HG03108 (cell line): ENCODE data around the gene SCFD2.

Source experiments
- ATAC-seq: cut with Tn5 transposase; IDR thresholded peaks from one replicate; pipeline ENCODE4 v1.9.1; 2021; ENCODE audit warnings: moderate library complexity; ENCODE audit not compliant: unreplicated experiment

The SCFD2 gene

DNA sequence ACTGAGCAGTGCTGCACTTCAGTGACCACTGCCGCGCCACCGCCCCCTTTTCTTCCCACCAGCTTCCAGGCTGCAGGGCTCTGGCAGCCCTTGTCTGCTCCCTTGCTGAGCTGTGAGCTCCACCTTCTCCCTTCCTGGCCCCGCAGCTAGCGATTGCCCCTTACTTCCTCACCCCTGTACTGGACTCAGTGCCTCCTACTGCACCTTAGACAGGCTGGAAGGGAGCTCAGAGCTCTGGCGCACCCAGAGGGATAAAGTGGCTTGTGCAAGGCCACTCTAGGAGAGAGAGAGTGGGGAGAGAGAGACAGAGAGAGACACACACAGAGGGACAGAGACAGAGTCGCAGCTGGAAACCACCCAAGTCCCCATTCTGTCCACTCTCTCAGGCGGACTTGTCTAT lies 497.7 kb downstream of the SCFD2 start:
- ATAC-seq = no peak

- ATAC-seq = no peak
These were observed 498.7 kb downstream of the SCFD2 start for GRCh38 chr4:52867163-52867562.

DNA sequence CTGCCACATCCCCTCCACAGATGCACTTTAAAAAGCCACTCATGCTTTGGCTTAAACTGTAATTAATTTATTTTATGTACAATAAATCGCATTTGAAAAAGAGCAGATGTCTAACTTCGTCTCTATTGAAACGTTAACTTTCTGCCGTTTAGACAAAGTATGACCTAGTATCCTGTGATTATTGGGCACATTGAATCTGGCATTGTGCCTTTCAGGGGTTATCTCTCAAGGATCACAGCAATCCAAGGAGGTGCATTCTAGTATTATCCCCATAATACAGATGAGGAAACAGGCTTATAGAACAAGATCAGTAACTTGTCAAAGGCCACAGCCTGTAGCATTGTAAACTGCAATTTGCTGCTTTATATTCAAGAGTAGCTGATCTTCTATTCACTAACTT lies 499.1 kb downstream of the SCFD2 start:
- no peak for ATAC-seq

DNA sequence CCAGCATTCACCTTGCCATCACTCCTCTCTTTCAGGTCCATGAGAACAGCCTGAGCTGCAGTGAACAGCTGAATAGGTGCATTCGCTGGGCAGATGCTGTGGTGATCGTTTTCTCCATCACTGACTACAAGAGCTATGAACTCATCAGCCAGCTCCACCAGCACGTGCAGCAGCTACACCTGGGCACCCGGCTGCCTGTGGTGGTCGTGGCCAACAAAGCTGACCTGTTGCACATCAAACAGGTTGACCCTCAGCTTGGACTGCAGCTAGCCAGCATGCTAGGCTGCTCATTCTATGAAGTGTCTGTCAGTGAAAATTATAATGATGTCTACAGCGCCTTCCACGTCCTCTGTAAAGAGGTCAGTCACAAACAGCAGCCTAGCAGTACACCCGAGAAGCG lies 500.6 kb downstream of the SCFD2 start:
- ATAC-seq = no peak

- no peak for ATAC-seq
These were observed 501.1 kb downstream of the SCFD2 start for GRCh38 chr4:52864793-52865192.

DNA sequence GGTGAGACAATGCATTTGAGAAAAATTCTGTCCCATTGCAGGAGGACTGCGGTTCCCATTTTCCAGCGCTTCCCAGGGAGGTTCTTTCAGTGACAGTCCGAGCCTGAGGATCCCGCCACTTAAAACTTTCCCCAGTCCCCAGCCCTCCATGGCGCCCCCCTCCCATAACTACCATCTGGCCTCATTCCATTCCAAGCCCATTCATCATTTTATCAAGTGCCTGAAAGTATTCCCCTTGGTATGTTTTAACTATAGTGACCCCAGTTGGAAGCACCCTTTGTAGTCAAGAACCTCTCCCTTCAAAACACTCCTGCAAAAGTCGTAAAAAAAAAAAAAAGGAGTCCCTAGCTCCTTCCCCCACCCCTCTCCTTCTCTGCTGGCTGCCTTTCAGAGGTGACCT lies 502.5 kb downstream of the SCFD2 start:
- no peak for ATAC-seq

- ATAC-seq = no peak
These were observed 503.2 kb downstream of the SCFD2 start for GRCh38 chr4:52862639-52863161.

DNA sequence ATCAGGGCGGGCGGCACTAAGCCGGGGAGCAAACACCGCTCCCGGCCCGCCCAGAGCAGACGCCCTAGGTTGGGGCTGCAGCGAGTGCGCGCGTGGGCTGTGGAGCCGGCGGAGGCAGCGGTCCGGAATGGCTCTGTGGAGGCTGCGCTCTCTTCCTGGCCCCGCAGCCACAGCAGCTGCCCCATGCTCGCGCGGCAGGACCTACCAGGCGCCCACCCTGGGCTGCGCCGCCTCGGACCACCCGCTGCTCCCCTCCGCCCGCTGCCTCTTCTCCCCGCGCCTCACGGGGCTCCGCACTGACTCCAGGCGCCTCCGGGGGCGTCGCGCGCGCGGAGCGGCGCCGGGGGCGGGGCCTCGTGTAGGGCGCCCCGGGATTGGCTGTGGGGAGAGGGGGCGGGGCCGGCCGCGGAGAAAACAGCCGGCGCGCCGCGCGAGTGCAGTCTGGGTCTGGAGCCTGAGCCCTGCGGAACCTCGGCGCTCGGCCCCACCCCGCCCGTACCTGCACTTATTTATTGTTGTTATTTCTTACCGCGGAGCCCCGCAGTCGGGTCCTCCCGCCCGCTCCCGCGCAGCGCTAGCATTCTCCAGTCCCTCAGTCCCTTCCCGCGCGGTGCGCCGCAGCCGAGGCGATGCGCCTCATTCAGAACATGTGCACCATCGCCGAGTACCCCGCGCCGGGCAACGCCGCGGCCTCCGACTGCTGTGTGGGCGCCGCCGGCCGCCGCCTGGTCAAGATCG lies 503.8 kb downstream of the SCFD2 start, which contains the start of gene RASL11B:
Gene RASL11B (plus strand): TSS at position 439 of the 738 bp plus-strand sequence. CDS start 191 bp downstream, at position 630.
- ATAC-seq = peak; percentile 98

GRCh38 chr4:52861171-52861823 lies 504.6 kb downstream of the SCFD2 start:
- no peak for ATAC-seq

- ATAC-seq = no peak
These were observed 505.5 kb downstream of the SCFD2 start for GRCh38 chr4:52860361-52860760.

GRCh38 chr4:52856801-52857200 lies 509.1 kb downstream of the SCFD2 start:
- no peak for ATAC-seq

DNA sequence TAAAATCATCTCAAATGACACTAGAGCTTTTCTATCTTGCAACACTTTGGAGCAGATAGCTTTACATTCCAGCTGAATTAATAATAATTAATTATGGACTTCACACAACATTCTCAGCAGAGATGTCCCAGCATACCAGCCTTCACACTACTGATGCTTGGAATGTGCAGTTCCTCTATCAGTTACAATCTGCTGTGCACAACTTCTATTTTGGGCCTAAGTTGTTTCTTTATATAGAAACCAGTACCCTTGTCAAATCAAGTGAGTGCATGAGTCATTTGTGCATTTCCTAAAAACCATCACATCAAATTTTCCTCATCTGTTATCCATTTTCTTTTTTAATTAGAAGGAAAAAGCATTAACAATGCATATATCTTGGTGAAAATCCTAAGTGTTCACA lies 512.5 kb downstream of the SCFD2 start:
- ATAC-seq = no peak

DNA sequence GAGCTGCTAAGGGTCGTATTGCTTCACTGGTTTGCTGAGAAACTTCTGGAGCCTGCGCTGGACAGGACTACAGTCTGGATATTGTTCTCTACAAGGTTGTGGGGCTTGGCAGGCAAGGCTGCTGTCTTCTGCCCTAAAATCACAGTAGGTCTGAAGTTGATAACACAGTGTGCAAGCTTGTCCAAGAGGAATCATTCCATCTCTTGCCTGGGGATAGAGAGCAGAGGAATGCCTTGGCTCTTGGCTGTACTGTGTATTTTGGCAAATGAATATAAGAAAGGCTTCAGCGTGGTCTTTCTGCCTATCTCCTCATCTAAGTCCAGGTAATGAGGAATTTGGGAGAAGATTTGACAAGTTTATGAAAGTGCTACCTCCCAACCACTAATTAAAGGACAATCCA lies 513.1 kb downstream of the SCFD2 start:
- no peak for ATAC-seq

GRCh38 chr4:52852041-52852440 lies 513.8 kb downstream of the SCFD2 start:
- no peak for ATAC-seq

DNA sequence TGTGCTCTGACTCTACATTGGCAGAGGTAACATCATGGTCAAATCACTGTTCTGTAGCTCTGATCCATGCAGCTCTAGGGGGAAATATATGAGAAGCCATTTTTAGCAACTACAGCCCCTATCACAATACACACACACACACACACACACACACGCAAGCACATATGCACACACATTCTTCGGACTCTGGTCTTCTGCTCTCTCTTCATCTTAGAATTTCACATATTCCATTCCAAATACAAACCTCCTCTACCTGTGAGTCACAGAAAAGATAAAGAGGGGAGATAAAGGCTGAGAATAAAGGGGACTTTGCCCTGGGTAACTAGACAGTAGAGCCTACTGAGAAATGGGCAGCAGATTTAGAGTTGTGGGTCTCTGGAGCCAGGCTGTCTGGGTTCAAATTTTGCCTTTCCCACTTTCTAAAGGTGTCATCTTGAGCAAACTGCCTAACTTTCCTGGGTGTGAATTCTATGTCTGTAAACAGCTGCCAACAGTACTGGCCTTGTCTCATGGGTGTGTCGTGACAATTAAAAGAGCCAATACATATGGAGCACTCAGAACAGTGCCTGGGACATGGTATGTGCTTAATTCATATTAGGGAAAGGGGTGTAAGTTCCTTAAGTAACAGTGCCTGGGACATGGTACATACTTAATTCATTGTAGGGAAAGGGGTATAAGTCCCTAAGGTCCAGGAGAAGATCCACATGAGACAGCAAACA lies 515.3 kb downstream of the SCFD2 start:
- no peak for ATAC-seq

DNA sequence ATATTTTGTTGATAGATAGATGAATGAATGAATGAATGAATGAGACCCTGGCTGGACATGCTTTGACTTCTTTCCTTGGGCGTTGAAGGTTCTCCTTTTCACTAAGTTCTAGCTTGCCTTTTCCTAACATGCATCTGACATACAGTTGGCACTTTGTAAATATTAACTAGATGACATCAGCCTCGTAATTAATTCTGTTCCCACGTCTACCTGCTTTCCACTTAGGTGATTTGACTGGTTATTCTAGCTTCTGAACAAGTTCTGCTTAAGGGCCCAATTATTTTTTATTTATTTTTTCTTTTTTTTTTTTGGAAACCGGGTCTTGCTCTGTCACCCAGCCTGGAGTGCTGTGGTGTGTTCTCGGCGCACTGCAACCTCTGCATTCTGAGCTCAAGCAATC lies 517.6 kb downstream of the SCFD2 start:
- ATAC-seq = no peak

DNA sequence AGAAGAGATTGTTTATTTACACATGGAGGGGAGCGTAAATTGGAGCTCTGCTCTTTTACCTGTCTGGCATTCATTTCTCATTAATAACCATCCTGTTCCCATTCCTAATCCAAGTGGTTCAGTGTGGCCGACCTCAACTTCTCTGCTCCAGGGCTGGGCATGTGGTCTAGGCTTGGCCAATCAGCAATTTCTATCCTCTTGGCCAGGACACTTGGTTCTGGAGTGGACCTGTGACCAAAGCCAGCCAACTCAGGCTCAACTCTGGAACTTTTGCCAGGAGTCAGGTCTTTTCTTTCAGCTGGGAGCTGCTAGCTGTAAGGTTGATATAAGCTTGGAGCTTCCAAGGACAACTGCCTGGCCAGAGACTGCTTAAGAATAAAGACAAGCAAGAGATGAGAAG lies 519.4 kb downstream of the SCFD2 start:
- no peak for ATAC-seq

DNA sequence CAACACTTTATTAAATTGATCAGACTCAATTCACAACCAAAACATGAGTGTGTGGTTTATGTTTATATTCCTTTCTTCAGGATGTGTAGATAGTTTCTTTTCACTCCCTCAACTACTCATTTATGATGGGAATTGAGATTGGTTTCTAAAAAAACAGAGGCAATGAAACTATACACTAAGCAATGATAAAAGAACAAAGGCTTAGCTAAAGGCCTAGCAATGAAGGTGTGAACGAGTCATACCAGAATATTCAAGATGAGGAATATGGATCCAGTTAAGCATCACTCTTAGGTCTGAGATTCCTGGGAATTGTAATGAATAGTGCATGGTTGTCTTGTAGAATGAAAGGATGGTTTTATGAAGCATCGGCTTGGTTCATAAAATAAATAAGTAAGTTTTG lies 521.3 kb downstream of the SCFD2 start:
- no peak for ATAC-seq

- ATAC-seq = no peak
These were observed 521.9 kb downstream of the SCFD2 start for GRCh38 chr4:52843958-52844357.

GRCh38 chr4:52843351-52843750 lies 522.5 kb downstream of the SCFD2 start:
- no peak for ATAC-seq

- ATAC-seq = no peak
These were observed 523.1 kb downstream of the SCFD2 start for GRCh38 chr4:52842792-52843191.
